T1000 (cell line): ENCODE data around the gene TOGARAM2.

Experiments used
- DNase-seq: peaks from one replicate; lab custom pipeline; 2025; ENCODE audit warnings: mixed read lengths; lab: John Stamatoyannopoulos, UW

The TOGARAM2 gene

DNA sequence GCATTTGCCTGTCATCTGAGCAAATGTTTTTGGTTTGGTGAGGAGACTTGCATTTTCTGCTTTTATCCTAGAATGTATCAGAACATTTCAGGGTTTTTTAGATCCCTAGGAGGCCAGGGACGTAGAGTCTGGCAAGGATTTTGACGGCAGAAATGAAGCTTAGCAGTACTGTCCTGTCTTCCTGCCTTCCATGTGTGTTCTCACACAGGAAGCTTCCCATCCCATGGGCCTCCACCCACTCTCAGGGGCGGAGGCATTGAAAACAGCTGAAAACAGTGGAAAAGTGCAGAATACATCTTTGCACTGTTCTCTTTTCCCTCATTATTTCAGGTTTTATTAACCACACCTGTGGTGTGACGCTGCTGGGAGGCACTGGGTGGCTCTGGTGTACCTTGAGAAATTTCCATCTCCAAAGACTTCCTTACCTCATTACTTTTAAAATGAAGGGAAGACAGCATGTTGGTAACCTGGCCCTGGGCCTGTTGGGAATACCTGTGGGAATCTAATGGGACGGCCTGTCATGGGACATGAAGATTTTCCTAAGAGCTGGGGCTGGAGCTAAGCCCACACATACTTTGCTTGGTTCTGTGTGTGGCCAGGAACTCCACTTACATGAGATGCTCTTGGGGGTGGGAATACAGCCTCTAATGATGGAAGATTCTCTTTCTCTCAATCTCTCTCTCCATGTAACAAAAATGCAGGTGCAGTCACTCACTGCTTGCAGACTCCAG is 72.7 kb downstream of the TOGARAM2 start:
- no peak for DNase-seq

DNA sequence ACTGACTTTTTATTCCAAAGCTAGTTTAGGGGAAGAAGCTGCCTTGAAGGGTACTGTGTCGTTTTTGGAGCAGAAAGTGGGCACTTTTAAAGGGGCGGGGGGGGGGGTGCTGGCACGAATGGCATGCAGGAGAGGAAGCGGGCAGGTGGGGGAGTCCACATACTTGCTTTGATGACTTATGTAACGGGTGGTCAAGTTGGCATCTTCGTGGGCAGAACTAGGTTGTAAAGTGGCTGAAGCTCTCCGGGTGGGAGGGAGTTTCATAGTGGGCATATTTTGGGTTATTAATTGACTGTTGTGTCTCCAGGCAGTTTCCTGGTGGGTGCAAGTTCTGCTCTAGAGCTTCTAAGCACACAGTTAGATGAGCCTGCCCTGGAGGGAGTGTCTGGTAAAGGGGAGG is 73.3 kb downstream of the TOGARAM2 start:
- DNase-seq: no peak

DNA sequence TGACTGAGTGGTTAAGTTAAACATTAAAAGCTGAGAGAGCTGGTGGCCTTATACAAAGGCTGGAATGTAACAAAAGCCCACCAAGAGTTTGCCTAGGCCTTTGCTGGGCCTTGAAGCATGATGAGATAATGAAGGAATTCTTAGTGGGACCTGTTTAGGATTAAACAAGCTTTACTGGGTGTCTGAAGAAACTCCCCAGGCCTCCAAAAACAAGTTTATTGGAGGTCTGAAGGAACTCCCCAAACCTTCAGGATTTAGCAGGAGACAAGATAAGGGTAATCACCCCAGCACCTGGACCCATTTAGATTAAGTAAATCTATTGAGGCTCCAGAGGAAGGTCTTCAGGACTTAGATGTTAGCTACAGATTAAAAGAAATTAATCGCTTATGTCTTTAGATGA is 74.5 kb downstream of the TOGARAM2 start:
- no peak for DNase-seq

- DNase-seq: no peak
These were observed 75.4 kb downstream of the TOGARAM2 start for GRCh38 chr2:29056452-29056851.

GRCh38 chr2:29057006-29057405 is 75.9 kb downstream of the TOGARAM2 start:
- no peak for DNase-seq

GRCh38 chr2:29059624-29060023 is 78.5 kb downstream of the TOGARAM2 start:
- no peak for DNase-seq

DNA sequence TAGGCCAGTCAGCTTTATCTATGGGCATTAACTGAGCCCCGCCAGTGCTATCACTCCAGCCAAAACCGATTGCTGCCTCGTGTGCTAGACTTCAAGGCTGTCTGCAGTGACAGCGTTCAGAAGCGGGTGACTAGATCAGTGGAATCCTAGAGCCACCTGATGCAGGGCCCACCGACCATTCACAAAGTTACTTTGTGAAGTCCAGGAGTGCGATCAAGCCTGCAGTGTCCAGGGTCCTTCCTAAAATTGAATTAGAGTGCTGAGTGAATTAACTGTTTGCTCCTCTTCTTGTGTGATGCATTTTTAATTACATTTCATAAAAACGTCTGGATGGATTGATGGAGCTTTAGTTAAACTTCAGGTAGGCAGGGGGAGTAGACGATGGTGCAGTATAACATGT is 79.3 kb downstream of the TOGARAM2 start:
- no peak for DNase-seq

GRCh38 chr2:29061176-29061575 is 80.1 kb downstream of the TOGARAM2 start:
- DNase-seq: no peak

- no peak for DNase-seq
These were observed 80.5 kb downstream of the TOGARAM2 start for GRCh38 chr2:29061616-29062015.

- DNase-seq: no peak
These were observed 81.3 kb downstream of the TOGARAM2 start for GRCh38 chr2:29062371-29062770.

GRCh38 chr2:29063056-29063455 is 82.0 kb downstream of the TOGARAM2 start:
- DNase-seq: no peak

GRCh38 chr2:29063646-29064345 is 82.7 kb downstream of the TOGARAM2 start:
- DNase-seq: no peak

- no peak for DNase-seq
These were observed 83.2 kb downstream of the TOGARAM2 start for GRCh38 chr2:29064346-29064715.

GRCh38 chr2:29064746-29065067 is 83.6 kb downstream of the TOGARAM2 start:
- no peak for DNase-seq

- DNase-seq: no peak
These were observed 84.1 kb downstream of the TOGARAM2 start for GRCh38 chr2:29065068-29065811.

DNA sequence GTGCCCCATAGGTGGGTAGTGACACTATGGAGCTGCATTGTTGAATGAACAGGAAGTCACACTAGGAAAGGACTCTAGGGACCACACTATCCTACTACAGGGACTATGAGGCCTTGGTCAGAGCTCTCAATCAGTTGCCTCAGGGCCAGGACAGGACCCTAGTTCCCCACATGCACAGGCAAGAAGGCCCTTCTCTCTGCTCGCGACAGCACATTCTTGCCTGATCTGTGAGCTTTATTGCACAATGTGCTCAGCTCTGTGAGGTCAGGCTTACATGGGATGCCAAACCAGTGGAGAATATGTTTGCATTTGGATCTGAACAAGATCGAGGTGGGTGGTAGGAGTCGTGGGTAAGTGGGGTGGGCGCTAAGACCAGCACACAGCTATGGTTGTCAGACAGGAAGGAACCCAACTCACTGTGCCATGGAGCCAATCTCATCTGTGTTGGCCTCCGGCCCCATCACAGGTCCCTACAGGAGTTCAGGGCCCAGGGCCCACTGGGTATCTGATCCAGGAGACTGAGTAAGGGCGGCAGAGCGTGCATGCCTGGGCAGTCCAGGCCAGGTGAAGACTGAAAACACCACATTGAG is 85.3 kb downstream of the TOGARAM2 start:
- no peak for DNase-seq

DNA sequence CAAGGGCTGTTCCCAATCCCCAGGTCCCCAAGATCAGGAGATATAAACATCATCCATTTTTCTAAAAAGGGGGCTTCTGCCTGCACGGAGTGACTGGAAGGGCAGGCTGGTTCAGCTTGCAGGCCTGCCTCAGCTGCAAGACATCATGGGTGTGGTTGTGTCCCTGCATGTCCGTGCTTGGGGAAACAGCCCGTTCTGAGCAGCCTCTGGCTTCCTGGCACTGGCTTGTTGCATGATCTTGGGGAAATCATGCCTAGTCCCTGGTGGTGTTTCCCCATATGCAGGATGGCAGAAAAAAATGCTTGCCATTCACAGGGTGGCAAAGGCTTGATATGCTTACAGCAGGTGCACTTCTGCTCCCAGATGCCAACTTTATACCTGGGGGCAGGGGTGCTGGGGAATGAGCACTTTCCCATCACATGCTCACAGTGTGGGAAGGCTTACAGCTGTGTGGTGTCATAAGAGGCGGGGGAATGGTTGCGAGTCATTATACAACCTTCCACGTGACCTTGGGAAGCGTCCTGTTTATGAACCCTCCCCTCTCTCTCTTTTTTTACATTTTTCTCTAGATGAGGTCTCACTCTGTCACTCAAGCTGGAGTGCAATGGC is 86.0 kb downstream of the TOGARAM2 start:
- no peak for DNase-seq

DNA sequence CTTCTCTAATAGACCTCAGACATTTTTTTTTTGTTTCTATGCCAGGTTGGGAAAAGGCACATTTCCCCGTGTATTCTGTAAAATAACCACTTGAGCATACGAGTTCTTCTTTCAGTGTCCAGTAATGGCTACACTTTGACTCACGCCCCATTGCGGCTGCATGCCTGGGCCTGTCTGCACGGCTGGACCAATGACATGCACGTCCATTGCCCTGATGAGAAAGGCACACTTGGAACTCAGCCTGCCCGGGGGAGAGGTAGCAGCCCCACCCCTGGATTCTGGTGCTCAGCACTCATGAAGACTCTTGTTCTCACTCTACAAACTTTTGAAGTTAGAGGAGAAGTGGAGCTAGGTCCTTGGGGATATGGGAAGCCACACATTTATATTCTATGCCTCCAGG is 87.4 kb downstream of the TOGARAM2 start:
- DNase-seq: no peak

DNA sequence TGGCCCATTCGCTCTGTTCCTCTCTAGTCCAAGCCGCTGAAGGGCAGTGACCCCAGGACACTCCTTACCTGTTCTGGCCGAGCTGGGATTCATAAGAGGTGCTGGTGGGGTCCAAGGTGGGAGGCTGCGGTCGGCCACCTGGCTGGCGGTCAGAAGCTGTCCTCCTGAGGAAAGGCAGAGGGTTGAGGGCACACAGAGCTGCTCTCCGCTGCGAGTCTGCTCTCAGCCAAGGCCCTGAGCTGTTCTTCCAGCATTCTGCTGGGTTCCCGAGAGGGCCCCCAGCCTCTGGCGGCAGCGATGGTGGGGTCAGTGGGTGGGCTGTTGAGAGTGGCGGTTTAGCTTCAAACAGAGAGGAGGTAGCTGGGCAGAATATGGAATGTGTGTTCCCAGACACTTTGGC is 89.4 kb downstream of the TOGARAM2 start:
- DNase-seq: no peak

- no peak for DNase-seq
These were observed 90.2 kb downstream of the TOGARAM2 start for GRCh38 chr2:29071032-29071975.

- DNase-seq: no peak
These were observed 91.2 kb downstream of the TOGARAM2 start for GRCh38 chr2:29072251-29072650.
